Upper lobe of right lung (tissue), 1 donor: Measurements from ENCODE around the gene RC3H1. TPM values are rescaled to one million over a fixed set of nuclear protein-coding genes. Genes with fewer than 3 reads are reported as not detected.

Source experiments
- ATAC-seq: fragments of 200-7000 bp; cut with Tn5 transposase; one replicate; pipeline ENCODE4 v1.9.1; 2020; ENCODE audit warnings: mild to moderate bottlenecking, moderate library complexity
- DNase-seq: peaks from one replicate; pipeline ENCODE4 v3.0.0-alpha.2; 2020
- H3K27ac ChIP-seq: fragments of 200-600 bp; one replicate; pipeline ENCODE4 v1.8.0; 2022
- H3K27me3 ChIP-seq: fragments of 200-600 bp; one replicate; pipeline ENCODE4 v1.8.0; 2022; ENCODE audit warnings: mild to moderate bottlenecking
- H3K36me3 ChIP-seq: fragments of 200-600 bp; one replicate; pipeline ENCODE4 v1.8.0; 2022
- H3K4me1 ChIP-seq: fragments of 200-600 bp; one replicate; pipeline ENCODE4 v1.8.0; 2022
- H3K4me3 ChIP-seq: fragments of 200-600 bp; one replicate; pipeline ENCODE4 v1.8.0; 2022; ENCODE audit warnings: mild to moderate bottlenecking
- H3K9me3 ChIP-seq: fragments of 200-600 bp; one replicate; pipeline ENCODE4 v1.8.0; 2022
- CTCF ChIP-seq: fragments of 200-600 bp; IDR thresholded peaks from one replicate; pipeline ENCODE4 v1.8.0; 2022; ENCODE audit warnings: antibody characterized with exemption
- intact Hi-C: fragments of 100-400 bp; cut with DNase I; formaldehyde crosslinking; loops from one replicate; pipeline ENCODE4 v1.11.0; 2022
- total RNA-seq: library from RNA; stranded (reverse); fragmentation: NEBNext Ultra II Directional; extraction: Animal tissue kit (Norgen Biotek cat#: 25700); gene quantifications from one replicate; pipeline ENCODE4 v1.2.1, GENCODE V29; 2021
- donor health status: DM: no; HTN: yes; CAD: no; lungs with severe emphysema.

Gene RC3H1
- total RNA-seq, 1 donor from 2014 or later = 36.5 TPM

GRCh38 chr1:173915596-173915995, 106.6 kb downstream of the RC3H1 start:
- intact Hi-C loops = no loop called here
- TF ChIP-seq CTCF = no peak
- Histone ChIP-seq H3K27me3 (no peaks in the 10 kb centered on the region), H3K4me3 (no peak overlapping the region), H3K36me3 (no peaks in the 10 kb centered on the region), H3K27ac (no peak overlapping the region), H3K4me1 (no peaks in the 10 kb centered on the region), H3K9me3 (no peaks in the 10 kb centered on the region)
- DNase-seq (no peak), ATAC-seq (no peak)

GRCh38 chr1:173914366-173914871, 107.7 kb downstream of the RC3H1 start:
- peak; percentile 50 for TF ChIP-seq CTCF
- Histone ChIP-seq H3K9me3 (no peaks in the 10 kb centered on the region), H3K4me3 (no peak overlapping the region), H3K36me3 (no peaks in the 10 kb centered on the region), H3K4me1 (no peaks in the 10 kb centered on the region), H3K27ac (no peak overlapping the region), H3K27me3 (no peaks in the 10 kb centered on the region)
- intact Hi-C loops = no loop called here
- DNase-seq (no peak), ATAC-seq (peak; percentile 61)

DNA sequence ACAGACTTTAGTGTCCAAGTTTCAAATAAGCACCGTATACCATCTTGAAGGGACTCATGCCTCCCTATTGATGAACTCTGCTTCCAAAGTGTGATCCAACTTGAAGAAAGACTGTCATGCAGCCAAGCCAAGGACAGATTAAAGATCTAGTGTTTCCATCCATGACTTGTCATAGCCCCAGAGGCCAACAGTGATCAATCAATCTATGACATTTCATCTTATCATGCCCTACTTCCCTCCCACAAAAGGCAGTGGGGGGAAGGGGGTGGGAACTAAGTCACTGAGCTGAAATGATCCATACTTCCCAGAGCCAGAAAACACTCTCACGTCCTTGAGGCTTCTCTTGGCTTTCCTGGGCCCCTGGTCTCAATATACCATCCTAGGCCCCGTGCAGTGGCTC, 109.0 kb downstream of the RC3H1 start:
- intact Hi-C loops = no loop called here
- TF ChIP-seq CTCF = no peak

DNA sequence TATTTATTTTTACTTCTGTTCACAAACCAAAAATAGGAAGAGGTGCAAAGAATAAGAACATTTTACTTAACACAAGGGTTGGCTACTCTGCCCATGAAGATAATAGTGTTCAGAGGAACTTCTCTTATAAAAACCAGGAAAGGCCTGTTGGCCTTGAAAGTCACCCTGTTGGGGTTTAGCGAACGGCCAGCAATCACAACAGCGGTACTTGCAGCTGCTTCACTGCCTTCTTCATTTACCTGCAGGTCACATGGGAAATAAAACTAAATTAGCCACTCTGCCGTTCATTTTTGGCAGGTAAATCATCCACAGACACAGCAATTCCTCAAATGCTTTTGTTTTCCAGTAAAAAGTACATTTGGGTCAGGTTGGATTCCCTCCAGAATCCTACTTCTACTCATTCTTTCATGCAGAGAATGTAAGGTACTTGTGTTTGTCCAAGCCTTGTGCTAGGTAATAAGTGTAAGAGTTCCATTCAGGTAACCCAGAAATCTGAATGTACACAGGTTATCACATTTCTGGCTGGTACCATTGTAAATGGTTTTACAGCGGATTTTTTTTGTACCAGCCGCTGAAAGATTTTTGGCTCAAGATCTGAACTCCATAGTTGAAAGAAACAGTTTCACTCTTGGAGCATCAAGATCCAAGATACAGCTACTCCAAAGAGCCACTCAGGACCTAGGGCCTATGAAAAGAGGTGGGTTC, 118.2 kb downstream of the RC3H1 start:
- Histone ChIP-seq H3K9me3 (no peaks in the 10 kb centered on the region), H3K4me3 (no peak overlapping the region), H3K4me1 (no peaks in the 10 kb centered on the region), H3K36me3 (no peaks in the 10 kb centered on the region), H3K27ac (no peak overlapping the region), H3K27me3 (no peaks in the 10 kb centered on the region)
- intact Hi-C loops = no loop called here
- ATAC-seq = no peak
- DNase-seq = no peak
- TF ChIP-seq CTCF = no peak

More for the DNA sequence above, 109.0 kb downstream of the RC3H1 start:
- H3K9me3 ChIP-seq = no peaks in the 10 kb centered on the region
- H3K4me3 ChIP-seq = no peak overlapping the region
- H3K36me3 ChIP-seq = no peaks in the 10 kb centered on the region
- DNase-seq (no peak), ATAC-seq (no peak)
- H3K27me3 ChIP-seq = no peaks in the 10 kb centered on the region
- H3K4me1 ChIP-seq = no peaks in the 10 kb centered on the region
- H3K27ac ChIP-seq = no peak overlapping the region

DNA sequence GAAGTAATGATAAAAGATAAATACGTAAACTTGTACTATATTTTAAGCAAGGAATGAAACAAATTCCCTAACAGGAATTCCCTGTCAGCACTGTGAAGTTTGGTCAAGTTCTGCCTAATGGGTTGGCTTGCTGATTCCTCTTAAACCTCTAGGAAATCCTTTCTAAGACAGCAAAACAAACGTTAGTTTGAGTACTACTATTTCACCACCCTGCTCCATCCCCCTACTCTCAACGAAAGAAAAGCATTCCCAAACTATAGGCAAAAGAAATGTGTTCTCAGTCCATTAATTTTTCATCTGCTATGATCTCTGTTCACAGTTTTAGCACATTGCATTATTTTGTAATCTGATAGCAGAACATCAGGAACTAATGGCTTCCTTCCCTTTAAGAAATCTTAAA, 121.2 kb downstream of the RC3H1 start:
- Histone ChIP-seq H3K36me3 (no peaks in the 10 kb centered on the region), H3K9me3 (no peaks in the 10 kb centered on the region), H3K4me3 (no peak overlapping the region), H3K4me1 (no peaks in the 10 kb centered on the region), H3K27ac (no peak overlapping the region), H3K27me3 (no peaks in the 10 kb centered on the region)
- intact Hi-C loops = no loop called here
- ATAC-seq = no peak
- no peak for DNase-seq
- no peak for TF ChIP-seq CTCF

DNA sequence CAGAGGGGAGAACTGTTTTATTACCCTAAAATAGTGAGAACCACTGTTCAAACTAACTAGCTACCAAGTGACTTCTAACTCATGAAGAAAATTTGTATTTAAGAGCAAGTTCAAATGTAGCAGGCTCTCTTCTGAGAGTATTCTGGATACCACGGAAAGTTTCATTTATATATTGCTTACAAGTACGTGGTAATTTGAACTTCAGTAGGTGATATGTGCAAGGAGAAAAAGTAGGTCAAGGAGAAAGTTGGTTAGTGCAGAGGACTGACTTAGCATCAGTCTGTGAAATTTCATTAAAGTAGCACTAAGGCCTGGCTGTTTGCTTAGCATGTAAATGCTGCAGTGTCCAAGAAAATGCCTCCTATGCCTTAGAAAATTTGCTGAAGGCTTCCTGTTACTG, 121.7 kb downstream of the RC3H1 start:
- TF ChIP-seq CTCF = no peak
- Histone ChIP-seq H3K27ac (no peak overlapping the region), H3K27me3 (no peaks in the 10 kb centered on the region), H3K9me3 (no peaks in the 10 kb centered on the region), H3K36me3 (no peaks in the 10 kb centered on the region), H3K4me3 (no peak overlapping the region), H3K4me1 (no peaks in the 10 kb centered on the region)
- no peak for ATAC-seq
- DNase-seq = no peak
- intact Hi-C loops = no loop called here
